Parathyroid adenoma (tissue), 2 donors: ENCODE measurements around the gene P4HA2.

Experiments
- H2AFZ ChIP-seq: fragments of 300-600 bp; sonication (generic); one replicate; pipeline ENCODE4 v1.7.0; 2017; ENCODE audit warnings: antibody characterized with exemption, mild to moderate bottlenecking
- H3K27ac ChIP-seq: fragments of 300-600 bp; sonication (generic); one replicate; pipeline ENCODE4 v1.7.0; 2017
- H3K27me3 ChIP-seq: fragments of 300-600 bp; sonication (generic); one replicate; pipeline ENCODE4 v1.7.0; 2017; ENCODE audit warnings: low read length; ENCODE audit not compliant: control insufficient read depth, insufficient read depth
- H3K36me3 ChIP-seq: fragments of 300-600 bp; sonication (generic); one replicate; pipeline ENCODE4 v1.7.0; 2017; ENCODE audit warnings: low read length; ENCODE audit not compliant: control insufficient read depth, insufficient read depth
- H3K4me1 ChIP-seq: fragments of 300-600 bp; sonication (generic); one replicate; pipeline ENCODE4 v1.7.0; 2017; ENCODE audit warnings: control low read depth
- H3K4me2 ChIP-seq: fragments of 300-600 bp; sonication (generic); one replicate; pipeline ENCODE4 v1.7.0; 2017; ENCODE audit warnings: low read length
- H3K4me3 ChIP-seq: fragments of 300-600 bp; sonication (generic); one replicate; pipeline ENCODE4 v1.7.0; 2017; ENCODE audit warnings: low read depth, low read length
- H3K79me2 ChIP-seq: fragments of 300-600 bp; sonication (generic); one replicate; pipeline ENCODE4 v1.7.0; 2017; ENCODE audit warnings: control low read depth
- H3K9ac ChIP-seq: fragments of 300-600 bp; sonication (generic); one replicate; pipeline ENCODE4 v1.7.0; 2017; ENCODE audit warnings: mild to moderate bottlenecking
- H3K9me3 ChIP-seq: fragments of 300-600 bp; sonication (generic); one replicate; pipeline ENCODE4 v1.7.0; 2017; ENCODE audit warnings: low read length; ENCODE audit not compliant: control insufficient read depth
- CTCF ChIP-seq: fragments of 300-600 bp; sonication (generic); IDR thresholded peaks from one replicate; pipeline ENCODE4 v1.7.0; 2017; ENCODE audit warnings: antibody characterized with exemption, mild to moderate bottlenecking
- donor health status: primary hyperparathyroidism.

The P4HA2 gene

DNA sequence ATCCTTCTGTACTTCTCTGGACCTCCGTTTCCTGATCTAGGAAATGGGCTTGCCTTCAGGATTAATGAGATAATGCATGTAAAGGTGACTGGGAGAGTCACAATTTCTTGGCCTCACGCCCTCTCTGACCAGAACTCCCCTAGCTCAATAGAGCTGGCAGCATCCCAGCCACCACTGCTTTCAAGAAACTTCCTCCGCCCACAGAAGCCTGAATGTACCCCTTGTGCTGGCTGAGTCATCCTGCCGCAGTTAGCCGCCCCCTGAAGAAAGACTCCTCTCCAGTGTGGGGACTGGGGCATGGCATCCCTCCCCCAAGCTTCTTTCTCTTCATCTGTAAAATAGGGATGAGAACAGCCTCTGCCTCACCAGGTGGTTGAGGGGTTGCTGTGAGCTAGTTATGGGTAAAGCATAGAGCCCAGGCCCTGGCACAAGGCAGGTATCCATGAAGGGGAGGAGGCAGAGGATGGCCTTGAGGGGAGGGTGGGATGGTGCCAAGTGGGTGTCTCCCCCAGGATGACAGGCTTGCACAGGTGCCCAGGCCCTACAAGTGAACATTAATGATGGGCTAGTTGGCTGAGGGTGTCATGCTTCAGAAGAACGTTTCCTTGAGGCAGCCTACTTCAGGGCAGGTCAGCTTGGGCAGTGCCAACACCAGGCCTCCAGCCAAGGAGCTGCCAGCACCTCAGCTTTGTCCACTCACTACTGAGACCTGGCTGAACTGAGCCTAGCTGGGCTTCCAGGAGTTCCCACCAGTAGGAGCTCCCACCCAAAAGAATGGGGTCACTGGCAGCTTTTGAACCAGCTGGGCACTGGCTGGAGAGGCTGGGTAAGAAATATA is 33.3 kb upstream of the P4HA2 start:
- H3K4me3 ChIP-seq = no peak overlapping the region
- no peak overlapping the region for H3K9ac ChIP-seq
- H3K9me3 ChIP-seq = no peaks in the 10 kb centered on the region
- H3K36me3 ChIP-seq = no peaks in the 10 kb centered on the region
- no peak overlapping the region for H2AFZ ChIP-seq
- H3K4me1 ChIP-seq = peaks cover 8% of the 10 kb centered on the region
- TF ChIP-seq CTCF = no peak
- H3K27ac ChIP-seq = no peak overlapping the region
- H3K4me2 ChIP-seq = no peak overlapping the region
- H3K79me2 ChIP-seq = no peaks in the 10 kb centered on the region
- H3K27me3 ChIP-seq = no peaks in the 10 kb centered on the region

DNA sequence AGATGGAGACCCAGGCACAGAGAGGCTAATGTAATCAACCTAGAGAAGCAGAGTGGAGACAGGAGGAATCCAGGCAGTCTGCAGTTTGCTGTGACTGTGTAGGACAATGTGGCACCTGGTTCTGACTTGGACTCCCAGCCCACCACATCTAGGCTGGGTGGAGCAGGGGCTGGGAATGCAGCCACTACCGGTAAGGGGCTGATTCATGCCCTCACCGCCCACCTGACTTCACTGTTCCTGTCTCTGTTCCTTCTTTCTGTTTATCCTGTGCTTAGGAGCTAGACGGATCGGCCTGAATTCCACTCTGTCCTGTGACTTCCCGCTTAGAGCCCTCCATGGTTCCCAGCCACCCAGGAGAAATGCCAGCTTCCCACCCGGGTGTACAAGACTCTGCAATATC is 32.4 kb upstream of the P4HA2 start:
- Histone ChIP-seq H3K4me1 (peaks cover under 1% of the 10 kb centered on the region), H3K36me3 (no peaks in the 10 kb centered on the region), H3K27me3 (no peaks in the 10 kb centered on the region), H3K4me3 (no peak overlapping the region), H3K4me2 (no peak overlapping the region), H3K27ac (no peak overlapping the region), H3K9me3 (no peaks in the 10 kb centered on the region), H2AFZ (no peak overlapping the region), H3K9ac (no peak overlapping the region), H3K79me2 (no peaks in the 10 kb centered on the region)
- TF ChIP-seq CTCF = no peak

- Histone ChIP-seq H3K79me2 (no peaks in the 10 kb centered on the region), H3K9ac (no peak overlapping the region), H3K4me1 (peaks cover 2% of the 10 kb centered on the region), H3K27ac (no peak overlapping the region), H3K4me3 (no peak overlapping the region), H3K27me3 (no peaks in the 10 kb centered on the region), H3K36me3 (no peaks in the 10 kb centered on the region), H2AFZ (no peak overlapping the region), H3K4me2 (no peak overlapping the region), H3K9me3 (no peaks in the 10 kb centered on the region)
- TF ChIP-seq CTCF = no peak
Measured at GRCh38 chr5:132259069-132259851, 31.6 kb upstream of the P4HA2 start.

GRCh38 chr5:132258102-132259068 is 30.7 kb upstream of the P4HA2 start:
- Histone ChIP-seq H3K4me3 (no peak overlapping the region), H2AFZ (peak overlapping the region; percentile 79), H3K4me2 (no peak overlapping the region), H3K4me1 (peaks cover 2% of the 10 kb centered on the region), H3K27me3 (no peaks in the 10 kb centered on the region), H3K36me3 (no peaks in the 10 kb centered on the region), H3K9me3 (no peaks in the 10 kb centered on the region), H3K9ac (no peak overlapping the region), H3K79me2 (no peaks in the 10 kb centered on the region), H3K27ac (peak overlapping the region; percentile 38)
- no peak for TF ChIP-seq CTCF
